ENCODE measurements around the gene DIPK1A. TPM values are rescaled to one million over a fixed set of nuclear protein-coding genes. Genes with fewer than 3 reads are reported as not detected.

Gene DIPK1A
- total RNA-seq, 1 experiment from 2014 or later, result 21.3 TPM

DNA sequence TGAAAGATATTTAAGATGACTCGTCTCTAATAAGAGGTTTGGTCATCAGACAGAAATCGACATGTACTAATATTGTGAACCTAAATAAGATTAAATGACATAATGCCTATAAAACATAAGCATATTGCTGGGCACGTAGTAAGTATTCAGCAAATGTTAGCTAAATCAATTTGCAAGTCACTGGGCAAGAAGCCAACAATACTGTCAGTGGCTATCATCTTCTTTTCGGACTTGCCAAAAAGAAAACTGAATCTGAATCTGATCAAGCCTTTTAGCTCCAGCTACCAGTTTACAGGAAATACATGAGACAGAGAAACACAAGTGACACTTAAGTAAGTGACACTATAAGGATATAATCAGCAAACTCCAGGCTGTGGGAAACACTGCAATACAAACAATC, 83.5 kb downstream of the DIPK1A start:
- peak; percentile 43 for DNase-seq (ENCODE audit: low read depth)

- DNase-seq (ENCODE audit: low read depth), result peak; percentile 8
Measured at GRCh38 chr1:92877081-92877711, 84.1 kb downstream of the DIPK1A start.

DNA sequence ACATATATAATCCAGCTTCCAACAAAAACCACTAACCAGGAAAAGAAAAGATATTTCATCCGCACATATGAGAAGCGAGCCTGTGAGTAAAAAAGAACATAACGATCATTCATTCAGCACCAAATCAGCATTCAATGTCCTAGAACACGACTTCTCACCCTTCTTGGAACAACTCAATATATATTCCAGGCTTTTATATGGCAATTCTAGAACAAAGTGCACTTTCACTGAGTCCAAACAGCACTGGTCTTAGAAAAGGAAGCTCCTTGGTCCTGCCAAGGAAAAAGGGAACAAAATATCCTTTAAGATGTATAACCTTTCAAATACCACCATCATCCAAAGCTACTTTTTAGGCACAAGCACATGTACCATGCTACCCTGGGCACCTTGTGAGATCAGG, 84.9 kb downstream of the DIPK1A start:
- no peak for DNase-seq (ENCODE audit: low read depth)

- DNase-seq (ENCODE audit: low read depth), result no peak
Measured at GRCh38 chr1:92874987-92875386, 86.3 kb downstream of the DIPK1A start.

DNA sequence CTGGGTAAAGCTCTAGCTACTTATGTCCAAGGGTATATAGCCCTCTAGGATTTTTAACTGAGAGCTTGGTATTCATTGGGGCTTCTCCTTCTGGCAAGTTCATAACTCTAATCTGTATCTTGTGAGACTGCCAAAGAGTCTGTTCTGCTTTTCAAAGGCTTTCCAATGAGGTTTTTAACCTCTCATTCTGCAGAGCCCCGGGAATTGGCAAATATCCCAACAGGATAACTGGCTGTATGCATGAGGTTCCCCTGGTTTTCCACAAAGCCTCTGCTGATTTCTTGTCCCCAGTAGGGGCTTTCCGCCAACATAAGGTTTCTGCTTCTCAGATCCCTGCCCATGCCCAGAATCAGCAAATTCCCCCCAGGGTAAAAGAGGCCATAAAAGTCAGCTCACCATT, 88.5 kb downstream of the DIPK1A start:
- peak; percentile 26 for DNase-seq (ENCODE audit: low read depth)

DNA sequence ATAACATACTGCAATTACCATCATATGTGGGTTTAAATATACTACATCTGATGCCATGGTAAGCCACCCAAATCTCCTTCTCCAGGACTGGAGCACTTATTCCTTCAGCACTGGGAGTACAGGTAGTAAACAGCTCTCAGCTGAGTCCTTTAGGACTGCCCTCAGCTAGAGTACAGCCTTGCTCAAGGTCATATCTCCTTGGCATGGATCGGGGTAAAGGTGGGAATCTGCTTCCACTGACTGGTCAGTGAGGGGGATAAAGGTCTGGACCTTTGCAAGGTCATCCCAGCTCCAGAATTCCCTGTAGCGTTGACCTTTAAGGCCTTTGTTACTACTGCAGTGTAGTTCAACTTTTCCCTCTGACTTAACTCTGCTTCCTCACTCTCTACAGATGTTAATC, 90.7 kb downstream of the DIPK1A start:
- DNase-seq (ENCODE audit: low read depth), result no peak

GRCh38 chr1:92864131-92864530, 97.1 kb downstream of the DIPK1A start:
- DNase-seq (ENCODE audit: low read depth), result no peak

GRCh38 chr1:92862605-92863004, 98.7 kb downstream of the DIPK1A start:
- no peak for DNase-seq (ENCODE audit: low read depth)

GRCh38 chr1:92859400-92860039, 101.7 kb downstream of the DIPK1A start:
- DNase-seq (ENCODE audit: low read depth), result no peak

DNA sequence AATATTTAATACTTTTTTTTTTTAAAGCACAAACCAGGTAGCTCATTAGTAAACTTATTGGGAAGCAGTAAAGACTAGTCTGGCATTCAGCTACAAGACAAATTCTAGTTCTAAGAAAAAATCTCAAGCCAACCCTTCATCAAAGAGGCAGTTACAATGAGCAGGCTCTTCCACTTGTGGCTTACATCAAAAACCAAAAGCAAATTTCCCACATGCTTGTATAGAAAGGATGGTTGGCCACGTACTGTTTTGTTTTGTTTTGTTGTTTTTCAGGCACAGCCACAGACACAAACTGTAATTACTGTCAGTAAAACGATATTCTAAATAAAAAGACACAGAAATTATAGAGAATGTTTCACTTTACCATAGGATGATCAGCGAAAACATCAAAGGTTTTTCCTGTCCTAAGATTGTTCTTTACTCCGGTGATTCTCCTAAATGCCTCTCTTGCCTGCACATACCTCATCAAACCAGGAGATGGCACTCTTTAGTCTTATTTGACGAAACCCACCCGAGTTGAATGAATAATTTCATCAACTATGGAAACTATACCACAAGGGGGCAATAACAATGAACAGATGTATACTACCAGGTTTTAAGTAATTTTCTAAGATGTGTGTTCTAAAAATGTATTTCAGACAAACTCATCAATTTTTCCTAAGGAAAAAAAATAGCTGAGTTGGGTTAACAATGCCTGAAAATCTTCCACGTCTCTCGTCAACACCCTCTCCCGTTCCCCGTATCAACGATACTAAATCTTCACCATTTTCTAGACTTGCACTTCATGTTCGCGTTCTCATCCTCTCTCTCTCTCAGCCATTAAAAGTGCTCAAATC, 102.5 kb downstream of the DIPK1A start:
- DNase-seq (ENCODE audit: low read depth), result peak; percentile 79

DNA sequence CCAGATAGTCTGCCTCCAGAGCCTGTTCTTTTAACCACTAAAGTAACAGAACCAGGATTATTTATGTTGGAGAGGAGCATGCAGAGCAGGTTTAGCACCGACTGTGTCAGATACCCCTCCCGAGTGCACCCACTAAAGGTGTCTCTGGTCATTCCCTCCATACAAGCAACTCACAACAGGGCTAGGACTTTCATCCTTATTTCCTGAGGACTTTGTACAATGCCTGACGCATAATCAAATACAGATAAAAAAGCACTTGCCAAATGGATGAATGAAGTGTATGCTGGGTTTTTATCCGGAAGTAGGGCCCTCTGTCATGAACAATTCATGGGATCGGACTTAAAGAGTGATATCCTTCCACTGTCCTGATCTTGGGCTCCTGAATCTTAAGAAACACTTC, 103.4 kb downstream of the DIPK1A start:
- no peak for DNase-seq (ENCODE audit: low read depth)

GRCh38 chr1:92855236-92855635, 106.0 kb downstream of the DIPK1A start:
- no peak for DNase-seq (ENCODE audit: low read depth)

DNA sequence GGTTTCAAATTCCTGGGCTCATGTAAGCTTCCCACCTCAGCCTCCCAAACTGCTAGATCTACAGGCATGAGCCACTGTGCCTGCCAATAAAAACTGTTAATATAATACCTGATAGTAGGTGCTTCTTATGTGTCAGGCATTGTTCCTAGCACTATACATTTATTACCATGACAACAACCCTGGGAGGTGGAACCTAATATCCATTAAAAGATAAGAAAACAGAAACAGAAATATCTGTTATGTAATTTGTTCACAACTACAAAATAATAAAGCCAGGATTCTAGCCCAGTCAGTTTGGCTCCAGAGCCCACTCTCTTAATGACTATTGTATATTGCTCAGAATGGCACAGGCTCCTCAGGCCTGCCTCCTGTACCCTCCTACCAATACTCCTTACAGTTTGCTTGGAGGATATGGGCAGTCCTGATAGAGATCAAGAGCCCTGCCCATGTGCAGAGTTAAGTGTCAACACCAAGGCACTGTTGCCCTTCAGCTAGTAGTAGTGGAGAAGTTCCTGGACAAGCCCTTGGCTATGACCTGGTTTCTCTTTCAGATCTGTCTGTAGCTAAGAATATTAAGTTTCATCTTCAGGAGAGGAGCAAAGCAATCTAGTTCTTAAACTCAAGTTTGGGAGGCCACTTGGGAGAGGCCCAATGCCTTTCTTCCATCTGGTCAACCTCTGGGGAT, 107.0 kb downstream of the DIPK1A start:
- no peak for DNase-seq (ENCODE audit: low read depth)

DNA sequence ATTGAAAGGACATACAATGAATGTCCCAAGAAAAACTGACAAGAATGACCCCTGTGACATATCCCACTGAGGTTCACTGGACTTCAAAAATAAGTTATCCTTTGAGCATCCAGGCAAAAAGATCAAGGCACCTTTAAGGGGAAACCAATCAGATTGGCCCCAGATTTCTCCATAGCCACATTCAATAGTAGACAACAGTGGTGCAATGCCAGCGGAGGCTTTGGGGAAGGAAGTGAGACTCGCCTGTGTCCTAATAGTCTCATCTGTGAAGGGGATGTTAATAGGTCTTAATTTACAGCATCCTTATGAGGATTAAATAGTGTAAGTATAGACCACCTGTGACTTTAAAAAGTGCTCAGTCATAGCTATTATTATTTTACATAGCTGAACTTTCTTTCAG, 108.0 kb downstream of the DIPK1A start:
- DNase-seq (ENCODE audit: low read depth), result no peak

GRCh38 chr1:92851729-92852128, 109.5 kb downstream of the DIPK1A start:
- DNase-seq (ENCODE audit: low read depth), result no peak

DNA sequence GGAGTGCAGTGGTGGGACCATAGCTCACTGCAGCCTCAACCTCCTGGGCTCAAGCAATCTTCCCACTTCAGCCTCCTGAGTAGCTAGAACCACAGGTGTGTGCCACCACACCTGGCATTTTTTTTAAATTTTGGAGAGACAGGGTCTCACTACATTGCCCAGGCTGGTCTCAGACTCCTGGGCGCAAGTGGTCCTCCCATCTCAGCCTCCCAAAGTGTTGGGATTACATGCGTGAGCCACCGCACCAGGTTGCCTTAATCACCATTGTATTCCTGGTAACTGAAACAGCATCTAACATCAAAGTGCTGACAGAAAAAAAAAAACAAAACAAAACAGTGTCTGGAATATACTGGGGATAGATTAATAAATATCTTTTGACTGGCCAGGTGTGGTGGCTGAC, 111.2 kb downstream of the DIPK1A start:
- no peak for DNase-seq (ENCODE audit: low read depth)

GRCh38 chr1:92848201-92848600, 113.1 kb downstream of the DIPK1A start:
- no peak for DNase-seq (ENCODE audit: low read depth)

DNA sequence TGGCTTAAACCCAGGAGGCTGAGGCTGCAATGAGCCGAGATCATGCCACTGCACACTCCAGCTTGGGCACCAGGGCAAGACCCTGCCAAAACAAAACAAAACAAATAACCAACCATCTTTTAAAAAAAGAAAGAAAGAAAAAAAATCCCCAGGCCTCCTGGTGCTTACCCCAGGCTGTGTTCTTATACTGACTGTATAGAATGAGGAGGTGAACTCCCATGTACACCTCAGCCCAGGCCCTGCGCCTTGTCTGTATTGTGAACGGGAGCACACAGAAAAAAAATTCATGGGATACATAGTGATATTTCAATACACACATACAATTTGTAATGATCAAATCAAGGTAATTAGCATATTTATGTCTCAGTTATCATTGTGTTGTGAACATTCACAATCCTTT, 115.4 kb downstream of the DIPK1A start:
- no peak for DNase-seq (ENCODE audit: low read depth)

DNA sequence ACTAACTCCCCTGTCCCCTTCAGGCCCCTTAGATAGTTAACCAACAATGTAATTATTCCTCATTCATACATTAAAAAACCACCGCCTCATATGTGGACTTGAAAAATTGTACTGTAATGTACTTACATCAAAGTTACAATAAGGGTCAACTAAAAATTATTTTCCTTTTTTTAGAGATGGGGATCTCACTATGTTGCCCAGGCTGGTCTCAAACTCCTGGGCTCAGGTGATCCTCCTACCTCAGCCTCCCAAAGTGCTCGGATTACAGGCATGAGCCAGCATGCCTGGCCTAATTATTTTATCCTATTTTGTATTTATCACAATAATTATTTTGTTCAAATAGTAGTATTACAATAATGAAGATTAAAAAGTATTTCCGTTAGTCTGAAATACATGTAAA, 116.8 kb downstream of the DIPK1A start:
- DNase-seq (ENCODE audit: low read depth), result no peak

GRCh38 chr1:92843429-92844352, 117.6 kb downstream of the DIPK1A start:
- DNase-seq (ENCODE audit: low read depth), result no peak

DNA sequence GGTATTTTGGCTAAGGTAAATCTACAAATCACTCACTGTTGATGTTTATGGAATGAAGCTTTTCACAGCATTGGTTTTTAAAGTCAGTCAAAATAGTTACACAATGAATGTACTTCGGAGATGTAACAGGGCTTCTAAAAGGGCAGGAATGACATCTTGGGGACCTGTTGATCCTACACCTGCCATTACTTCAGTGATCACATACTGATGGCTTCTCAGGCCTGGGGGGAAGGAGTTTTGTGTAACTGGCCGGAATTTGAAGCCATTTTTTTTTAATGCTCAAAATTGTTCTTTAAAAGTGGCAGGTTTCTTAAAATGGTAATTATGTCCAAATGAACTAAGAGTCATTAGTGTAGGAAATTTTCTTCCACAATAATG, 118.2 kb downstream of the DIPK1A start:
- DNase-seq (ENCODE audit: low read depth), result no peak
